SK-N-MC (cell line): ENCODE results near the gene SPACA7.

ENCODE experiments used
- DNase-seq: peaks from one replicate; pipeline ENCODE4 v3.0.0-alpha.2; 2011; ENCODE audit warnings: low read depth, low spot score
- H3K27ac ChIP-seq: fragments of 200-600 bp; sonication (generic); 2 replicates; pipeline ENCODE4 v1.5.1; 2016; ENCODE audit warnings: mixed run types
- H3K36me3 ChIP-seq: fragments of 200-600 bp; sonication (generic); 2 replicates; pipeline ENCODE4 v1.6.1; 2017; ENCODE audit warnings: antibody characterized with exemption, low read length, mixed read lengths; ENCODE audit not compliant: insufficient read depth
- H3K4me3 ChIP-seq: fragments of 200-600 bp; sonication (generic); 2 replicates; pipeline ENCODE4 v1.5.1; 2016
- H3K9ac ChIP-seq: fragments of 200-600 bp; sonication (generic); 2 replicates; pipeline ENCODE4 v1.8.0; 2017; ENCODE audit warnings: mixed run types, mixed read lengths; ENCODE audit not compliant: insufficient read length
- H3K9me3 ChIP-seq: fragments of 200-600 bp; sonication (generic); 2 replicates; pipeline ENCODE4 v1.6.1; 2017; ENCODE audit warnings: low read depth, mild to moderate bottlenecking, antibody characterized with exemption, low read length, moderate library complexity, mixed read lengths
- EZH2 ChIP-seq: fragments of 200-600 bp; sonication (generic); IDR thresholded peaks from one replicate; pipeline ENCODE4 v1.6.1; 2017; ENCODE audit warnings: antibody characterized with exemption
- FOXP2 ChIP-seq: optimal IDR thresholded peaks from 2 replicates; pipeline ENCODE3; 2011; ENCODE audit warnings: mild to moderate bottlenecking, moderate library complexity; ENCODE audit not compliant: insufficient read depth; ENCODE audit errors: extremely low read length, control extremely low read depth
- POLR2AphosphoS5 ChIP-seq: IDR thresholded peaks from 2 replicates; pipeline ENCODE4 v1.6.1; 2012; ENCODE audit warnings: mild to moderate bottlenecking, low read depth, low read length, borderline replicate concordance

The SPACA7 gene

DNA sequence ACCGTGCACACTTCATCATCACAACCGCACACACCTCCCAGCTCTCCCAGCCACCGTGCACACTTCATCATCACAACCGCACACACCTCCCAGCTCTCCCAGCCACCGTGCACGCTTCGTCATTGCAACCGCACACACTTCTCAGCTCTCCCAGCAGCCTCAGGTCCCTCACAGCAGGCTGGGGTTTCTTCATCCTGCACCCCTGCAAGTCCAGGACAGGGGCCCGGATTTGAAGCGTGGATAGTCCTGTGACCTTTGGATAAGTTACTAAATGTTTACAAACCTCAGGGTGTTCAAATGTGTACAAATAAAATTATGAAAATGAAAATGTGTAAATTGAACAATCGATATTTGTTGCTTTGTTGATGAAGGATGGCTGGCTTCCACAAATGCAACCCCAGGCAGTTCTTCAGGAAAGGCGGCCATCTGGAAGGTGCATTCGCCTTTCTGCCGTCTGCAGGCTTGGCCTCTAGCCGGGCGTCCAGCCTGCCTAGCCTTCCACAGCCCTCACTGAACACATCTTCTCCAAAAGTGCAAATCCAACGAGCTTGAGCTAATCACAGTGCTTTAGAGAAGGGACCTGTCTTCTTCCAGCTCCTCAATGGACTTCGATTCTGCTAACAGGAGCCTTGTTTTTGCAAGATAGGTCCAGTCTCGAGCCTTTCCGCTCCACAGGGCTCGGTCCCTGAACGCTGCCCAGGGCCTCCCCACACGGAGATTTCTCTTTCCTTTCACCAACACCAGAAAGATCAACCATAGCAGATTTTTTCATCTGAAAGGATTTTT is 74.2 kb downstream of the SPACA7 start:
- Histone ChIP-seq H3K36me3 (no peaks in the 10 kb centered on the region), H3K4me3 (no peak overlapping the region), H3K9me3 (no peaks in the 10 kb centered on the region), H3K27ac (no peak overlapping the region), H3K9ac (no peak overlapping the region)
- no peak for DNase-seq
- TF ChIP-seq FOXP2 (no peak), EZH2 (no peak), POLR2AphosphoS5 (no peak)

DNA sequence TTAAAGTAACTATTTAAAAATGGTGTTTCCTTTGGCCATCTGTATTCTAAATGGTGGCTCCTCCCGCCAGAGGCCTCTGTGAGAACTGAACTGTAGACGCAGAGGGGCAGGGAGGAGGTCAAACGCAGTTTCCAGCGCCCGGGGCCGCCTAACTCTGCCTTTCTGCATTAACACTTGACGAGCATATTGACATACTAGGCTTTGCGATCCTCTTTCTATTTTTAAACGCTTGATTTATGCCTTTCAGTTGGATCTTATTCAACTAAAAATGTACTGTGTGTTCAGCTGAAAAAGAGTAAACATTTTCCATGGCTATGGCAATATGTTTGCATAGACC is 74.7 kb downstream of the SPACA7 start:
- TF ChIP-seq EZH2, result no peak
- no peak for DNase-seq
- Histone ChIP-seq H3K36me3 (no peaks in the 10 kb centered on the region), H3K9me3 (no peaks in the 10 kb centered on the region), H3K4me3 (no peak overlapping the region), H3K27ac (no peak overlapping the region), H3K9ac (no peak overlapping the region)

DNA sequence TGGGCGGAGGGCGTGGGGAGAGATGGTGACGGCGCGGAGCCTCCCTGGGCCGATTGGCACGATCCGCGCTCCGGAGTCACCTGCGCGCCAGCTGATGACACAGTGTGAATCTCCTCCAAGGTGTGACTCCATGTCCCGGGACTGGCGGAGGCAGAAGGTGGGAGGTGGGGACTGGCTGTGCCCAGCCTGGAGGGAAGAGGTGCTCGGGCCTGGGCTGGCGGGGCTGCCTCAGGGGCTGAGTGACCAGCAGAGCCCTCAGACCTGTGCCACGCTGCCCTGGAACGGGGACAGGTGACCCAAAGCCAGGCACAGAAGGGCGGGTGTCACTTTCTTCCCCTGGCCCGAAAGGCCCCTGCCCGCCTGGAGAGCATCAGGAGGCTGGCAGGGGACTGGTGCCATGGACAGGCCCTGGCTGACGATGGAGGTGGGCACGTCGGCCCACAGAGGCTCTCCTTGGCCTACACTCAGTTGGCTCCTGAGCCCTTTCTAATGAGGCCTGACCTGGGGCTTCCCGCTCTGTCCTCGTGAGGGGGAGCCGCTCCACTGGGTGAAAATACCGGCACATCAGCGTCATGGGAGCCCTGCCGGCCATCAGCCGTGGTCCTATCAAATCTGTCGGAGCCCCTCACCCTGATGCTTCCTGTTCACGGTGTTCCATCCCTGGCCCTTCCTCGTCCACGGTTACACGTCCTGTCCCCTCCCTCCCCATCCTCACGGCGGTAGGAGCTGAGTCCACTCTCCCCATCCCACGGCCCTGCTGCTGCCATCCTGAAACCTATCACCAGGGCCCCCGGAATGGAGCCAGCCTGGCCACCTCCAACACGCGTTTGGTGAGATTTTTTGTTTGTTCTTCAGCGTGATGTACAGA is 75.6 kb downstream of the SPACA7 start:
- Histone ChIP-seq H3K9ac (no peak overlapping the region), H3K27ac (no peak overlapping the region), H3K4me3 (no peak overlapping the region), H3K9me3 (no peaks in the 10 kb centered on the region), H3K36me3 (no peaks in the 10 kb centered on the region)
- DNase-seq, result no peak
- TF ChIP-seq FOXP2 (no peak), EZH2 (no peak), POLR2AphosphoS5 (no peak)

DNA sequence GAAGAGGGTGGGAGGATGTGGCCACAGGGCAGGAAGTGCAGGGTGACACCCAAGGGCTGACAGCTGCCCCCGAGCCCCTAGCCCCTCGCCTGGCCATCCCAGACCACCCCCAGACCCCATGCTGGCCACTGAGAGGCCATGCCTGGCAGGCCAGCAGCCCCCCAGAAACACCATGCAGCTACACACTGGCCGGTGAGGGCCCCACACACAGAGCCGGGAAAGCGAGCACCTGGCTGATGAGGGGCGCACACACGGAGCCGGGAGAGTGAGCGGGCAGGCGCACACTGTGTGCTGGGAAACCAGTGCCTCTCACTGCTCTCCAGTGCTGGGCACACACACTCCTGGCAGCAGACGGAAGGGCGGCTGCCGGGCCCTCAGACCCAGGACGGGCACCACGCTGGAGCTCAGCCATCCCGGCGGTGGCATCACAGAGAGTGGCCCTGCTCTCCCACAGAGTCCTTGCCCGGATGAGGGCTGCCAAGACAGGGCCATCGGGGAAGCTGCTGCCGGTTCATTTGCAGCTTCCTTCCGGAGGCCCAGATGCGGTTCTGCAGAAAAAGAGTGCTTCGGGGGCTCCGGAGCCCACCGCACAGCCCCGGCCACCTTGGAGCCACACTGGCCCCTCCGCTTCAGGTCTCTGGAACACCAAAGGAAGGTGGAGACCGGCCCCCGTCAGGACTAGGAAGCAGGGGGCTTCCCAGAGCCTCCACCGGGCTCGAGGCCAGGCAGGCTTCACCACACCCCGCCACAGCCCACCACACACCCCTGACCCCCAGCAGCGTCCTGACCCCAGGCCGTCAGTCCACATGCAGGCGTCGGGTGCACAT is 76.4 kb downstream of the SPACA7 start:
- TF ChIP-seq POLR2AphosphoS5, result no peak
- TF ChIP-seq FOXP2, result no peak
- TF ChIP-seq EZH2, result no peak

DNA sequence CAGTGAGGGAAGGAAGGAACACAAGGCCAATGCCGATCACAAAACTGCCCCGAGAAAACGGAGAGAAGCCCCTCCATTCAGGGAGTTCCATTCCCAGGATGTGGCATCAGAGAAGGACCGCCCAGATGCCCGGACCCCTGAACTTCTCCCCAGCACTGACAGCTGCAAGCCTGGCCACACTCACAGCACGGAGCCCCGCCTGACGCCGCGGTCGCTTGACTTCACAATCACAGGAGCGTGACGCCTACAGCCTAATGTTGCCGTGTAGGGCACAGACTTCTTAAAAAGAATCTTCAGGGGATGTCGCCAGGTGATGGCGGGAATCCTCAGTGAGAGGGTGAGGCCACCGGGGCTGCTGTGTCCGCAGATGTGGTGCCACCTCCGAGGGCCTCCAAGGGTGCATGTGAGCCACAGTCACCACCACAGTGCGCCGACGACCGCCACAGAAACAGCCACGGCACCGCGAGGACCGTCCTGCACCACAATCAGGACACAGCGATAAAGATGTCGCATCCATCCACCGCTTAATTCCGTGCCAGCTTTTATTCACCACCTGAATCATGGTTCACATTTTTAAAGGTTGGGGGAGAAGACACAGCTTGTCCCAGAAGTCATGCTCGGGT is 77.2 kb downstream of the SPACA7 start:
- no peak overlapping the region for H3K27ac ChIP-seq
- H3K36me3 ChIP-seq, result no peaks in the 10 kb centered on the region
- TF ChIP-seq FOXP2 (no peak), POLR2AphosphoS5 (no peak), EZH2 (no peak)
- H3K4me3 ChIP-seq, result no peak overlapping the region
- no peak for DNase-seq
- no peak overlapping the region for H3K9ac ChIP-seq
- H3K9me3 ChIP-seq, result no peaks in the 10 kb centered on the region

More for the DNA sequence above, 76.4 kb downstream of the SPACA7 start:
- no peak overlapping the region for H3K27ac ChIP-seq
- no peak overlapping the region for H3K4me3 ChIP-seq
- no peak overlapping the region for H3K9ac ChIP-seq
- H3K9me3 ChIP-seq, result no peaks in the 10 kb centered on the region
- H3K36me3 ChIP-seq, result no peaks in the 10 kb centered on the region
- no peak for DNase-seq

DNA sequence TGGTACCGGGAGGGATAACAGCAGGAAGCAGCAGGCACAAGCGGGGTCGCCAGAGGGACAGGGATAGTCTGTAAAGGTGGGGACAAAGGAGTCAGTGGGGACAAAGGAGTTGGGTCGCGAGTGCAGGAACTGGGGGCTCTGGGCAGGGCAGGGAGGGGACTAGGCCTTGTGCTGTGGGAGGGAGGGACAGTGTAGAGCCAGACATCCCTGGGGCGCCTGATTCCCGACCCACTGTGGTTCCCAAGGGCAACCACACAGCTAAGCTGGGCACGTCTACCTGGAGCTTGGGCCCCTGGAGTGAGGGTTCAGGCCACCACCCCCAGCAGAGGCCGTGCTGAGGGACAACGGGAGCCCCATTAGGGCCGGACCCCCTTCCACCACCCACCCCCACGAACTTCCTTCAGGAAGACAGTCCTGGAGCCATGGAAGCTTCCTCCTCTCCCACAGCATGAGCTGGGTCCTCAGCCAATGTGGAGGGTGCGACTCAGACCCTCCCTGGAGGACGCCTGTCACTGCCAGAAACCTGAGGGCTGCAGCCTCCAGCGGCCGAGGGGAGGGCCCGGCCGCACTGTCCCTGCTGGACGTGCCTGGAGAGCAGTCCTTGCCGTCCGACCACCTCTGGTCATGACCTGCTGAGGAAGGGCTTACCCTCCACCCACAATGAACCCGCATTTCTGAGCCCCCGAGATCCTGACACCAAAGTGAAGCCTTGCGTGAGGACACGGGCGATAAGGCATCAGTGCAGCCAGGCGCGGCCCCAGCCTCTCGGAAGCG is 77.9 kb downstream of the SPACA7 start:
- no peak for DNase-seq
- H3K9ac ChIP-seq, result no peak overlapping the region
- no peaks in the 10 kb centered on the region for H3K9me3 ChIP-seq
- no peak overlapping the region for H3K4me3 ChIP-seq
- H3K27ac ChIP-seq, result no peak overlapping the region
- H3K36me3 ChIP-seq, result no peaks in the 10 kb centered on the region
- TF ChIP-seq POLR2AphosphoS5, result no peak
- TF ChIP-seq EZH2, result no peak
- TF ChIP-seq FOXP2, result no peak

DNA sequence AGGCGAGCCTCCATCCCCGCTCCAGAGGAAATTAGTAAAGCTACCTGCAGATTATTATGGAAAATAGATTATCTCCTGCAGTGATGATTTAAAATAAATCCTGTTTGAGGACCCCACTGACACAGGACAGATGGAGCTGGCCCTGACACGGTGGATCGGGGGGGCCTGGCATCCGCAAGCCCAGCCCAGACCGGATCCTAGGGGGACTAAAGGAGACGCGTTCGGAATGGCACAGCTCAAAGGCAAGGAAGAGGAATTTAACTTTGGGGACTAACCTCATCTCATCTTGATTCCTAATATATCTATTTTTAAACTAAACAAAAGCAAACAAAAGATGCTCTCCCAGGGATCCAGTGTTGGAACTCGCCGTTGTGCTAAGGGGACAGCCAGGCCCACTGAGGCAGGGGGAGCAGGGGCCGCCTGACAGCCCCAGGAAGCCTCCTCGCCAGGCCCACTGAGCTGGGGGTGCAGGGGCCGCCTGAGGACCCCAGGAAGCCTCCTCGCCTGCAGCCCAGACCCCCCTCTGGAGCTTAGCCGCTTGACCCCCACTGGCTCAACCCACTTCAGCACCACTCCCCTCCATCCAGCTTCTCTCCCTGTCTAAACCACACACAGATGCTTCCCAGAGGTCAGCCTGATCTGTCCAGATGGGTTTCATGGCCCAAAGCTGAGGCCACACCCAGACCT is 78.6 kb downstream of the SPACA7 start:
- no peak overlapping the region for H3K27ac ChIP-seq
- H3K9me3 ChIP-seq, result no peaks in the 10 kb centered on the region
- no peak for DNase-seq
- H3K4me3 ChIP-seq, result no peak overlapping the region
- H3K9ac ChIP-seq, result no peak overlapping the region
- no peaks in the 10 kb centered on the region for H3K36me3 ChIP-seq
- TF ChIP-seq EZH2 (no peak), POLR2AphosphoS5 (no peak), FOXP2 (no peak)
